Measurements from ENCODE around the gene TMEM100.

Gene TMEM100

GRCh38 chr17:55717432-55717831, 5.2 kb downstream of the TMEM100 start:
- DNase-seq = no peak

- no peak for DNase-seq
Observed at GRCh38 chr17:55710829-55711496, 11.7 kb downstream of the TMEM100 start.

DNA sequence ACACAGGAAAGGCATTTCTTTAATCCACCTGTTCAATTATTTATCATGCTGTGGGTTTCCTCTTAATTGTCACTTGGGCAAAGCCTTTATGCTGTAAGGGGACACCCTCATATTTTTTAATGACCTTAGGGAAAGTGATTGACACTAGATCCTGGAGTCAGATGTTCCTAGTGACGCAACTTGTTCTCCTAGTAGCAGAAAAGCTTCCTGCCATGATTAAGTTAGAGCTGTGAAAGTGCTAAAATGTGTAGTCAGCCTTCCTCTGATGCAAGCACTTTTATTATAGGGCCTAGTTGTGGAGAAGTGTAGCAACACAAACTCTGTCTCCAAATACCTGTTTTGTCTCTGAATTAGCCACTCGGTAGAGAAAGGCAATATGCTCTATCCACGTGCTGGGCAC, 12.3 kb downstream of the TMEM100 start:
- DNase-seq = no peak

- DNase-seq = no peak
Observed at GRCh38 chr17:55709984-55710383, 12.7 kb downstream of the TMEM100 start.

DNA sequence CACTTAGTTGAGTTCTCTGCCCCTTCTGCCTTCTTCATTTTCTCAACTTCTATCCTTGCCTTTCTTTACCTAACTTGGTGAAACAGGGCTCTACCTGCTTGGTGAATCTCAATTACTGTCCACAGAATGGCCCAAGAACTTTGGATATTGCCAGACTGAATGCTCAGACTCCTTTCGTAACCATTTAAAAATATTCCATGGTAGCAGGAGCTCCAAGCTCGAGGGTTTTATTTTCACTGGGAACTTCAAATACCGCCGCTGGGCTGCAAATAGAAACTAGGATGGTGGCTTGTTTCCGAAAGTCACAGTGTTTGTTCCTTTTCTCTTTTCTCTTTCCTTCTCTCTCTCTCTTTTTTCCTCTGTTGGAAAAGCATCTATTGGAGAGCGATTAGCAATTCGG, 13.2 kb downstream of the TMEM100 start:
- no peak for DNase-seq

GRCh38 chr17:55708175-55708974, 14.3 kb downstream of the TMEM100 start:
- no peak for DNase-seq

GRCh38 chr17:55706808-55707773, 15.6 kb downstream of the TMEM100 start:
- no peak for DNase-seq

DNA sequence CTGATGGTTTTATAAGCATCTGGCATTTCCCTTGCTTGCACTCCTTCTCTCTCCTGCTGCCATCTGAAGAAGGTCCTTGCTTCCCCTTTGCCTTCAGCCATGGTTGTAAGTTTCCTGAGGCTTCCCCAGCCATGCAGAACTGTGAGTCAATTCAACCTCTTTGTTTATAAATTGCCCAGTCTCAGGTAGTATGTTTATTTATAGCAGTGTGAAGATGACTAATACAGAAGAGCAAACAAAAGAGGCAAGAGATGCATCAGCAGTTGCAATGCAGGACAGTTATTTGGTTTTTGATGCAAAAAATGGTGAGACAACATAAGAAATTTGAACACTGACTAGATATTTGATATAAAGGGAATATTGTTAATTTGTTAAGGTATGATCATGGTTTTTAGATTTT, 16.8 kb downstream of the TMEM100 start:
- DNase-seq = no peak

DNA sequence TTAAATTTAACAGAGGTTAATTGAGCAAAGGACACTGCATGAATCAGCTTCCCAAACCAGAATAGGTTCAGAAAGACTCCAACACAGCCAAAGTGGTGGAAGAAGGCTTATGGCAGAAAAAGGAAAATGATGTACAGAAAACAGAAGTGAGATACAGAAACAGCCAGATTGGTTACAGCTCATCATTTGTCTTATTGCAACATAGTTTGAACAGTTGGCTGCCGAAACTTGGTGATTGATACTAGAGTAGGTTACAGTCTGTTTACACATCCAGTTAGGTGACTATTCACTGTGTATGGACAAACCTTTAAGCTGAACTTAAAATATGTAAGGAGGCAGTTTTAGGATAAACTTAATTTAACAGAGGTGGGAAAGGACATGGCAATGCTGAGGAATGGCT, 18.3 kb downstream of the TMEM100 start:
- DNase-seq = no peak

DNA sequence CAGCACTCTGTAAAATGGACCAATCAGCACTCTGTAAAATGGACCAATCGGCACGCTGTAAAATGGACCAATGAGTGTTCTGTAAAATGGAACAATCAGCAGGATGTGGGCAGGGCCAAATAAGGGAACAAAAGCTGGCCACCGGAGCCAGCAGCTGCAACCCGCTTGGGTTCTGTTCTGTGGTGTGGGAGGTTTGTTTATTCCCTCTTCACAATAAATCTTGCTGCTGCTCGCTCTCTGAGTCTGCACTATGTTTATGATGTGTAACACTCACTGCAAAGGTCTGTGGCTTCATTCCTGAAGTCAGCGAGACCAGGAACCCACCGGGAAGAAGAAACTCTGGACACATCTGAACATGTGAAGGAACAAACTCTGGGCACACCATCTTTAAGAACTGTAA, 20.5 kb downstream of the TMEM100 start:
- no peak for DNase-seq

DNA sequence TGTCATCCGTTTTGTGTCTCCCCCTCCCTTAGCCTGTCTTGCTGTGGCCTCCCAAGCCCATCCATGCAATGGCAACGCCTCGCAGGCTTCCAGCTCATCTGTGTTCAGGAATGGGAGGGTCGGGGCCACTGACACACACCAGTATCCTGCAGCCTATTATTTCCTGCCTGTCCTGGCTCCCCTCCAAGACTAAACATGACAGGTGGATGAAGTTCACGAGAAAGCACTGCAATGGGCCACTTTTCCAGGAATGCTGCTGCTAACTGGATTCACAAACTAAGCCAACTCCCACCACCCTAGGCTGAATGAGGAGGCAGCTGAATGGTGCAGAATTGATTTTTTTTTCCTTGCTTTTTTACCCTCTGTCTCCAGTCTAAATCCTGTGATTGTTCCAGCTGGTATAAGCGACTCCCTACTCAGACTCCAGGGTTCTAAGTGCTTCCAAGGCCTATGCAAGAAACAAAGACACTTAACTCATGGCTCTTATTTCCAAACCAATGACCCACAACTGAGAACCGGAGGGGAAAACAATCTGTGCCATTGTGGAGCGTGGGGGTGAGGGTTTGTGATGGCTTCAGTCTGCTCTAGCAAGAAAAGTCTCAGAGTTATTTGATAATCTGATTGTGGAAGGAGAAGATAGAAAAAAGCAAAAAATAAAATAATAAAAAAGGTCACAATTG, 23.3 kb downstream of the TMEM100 start:
- DNase-seq = no peak

DNA sequence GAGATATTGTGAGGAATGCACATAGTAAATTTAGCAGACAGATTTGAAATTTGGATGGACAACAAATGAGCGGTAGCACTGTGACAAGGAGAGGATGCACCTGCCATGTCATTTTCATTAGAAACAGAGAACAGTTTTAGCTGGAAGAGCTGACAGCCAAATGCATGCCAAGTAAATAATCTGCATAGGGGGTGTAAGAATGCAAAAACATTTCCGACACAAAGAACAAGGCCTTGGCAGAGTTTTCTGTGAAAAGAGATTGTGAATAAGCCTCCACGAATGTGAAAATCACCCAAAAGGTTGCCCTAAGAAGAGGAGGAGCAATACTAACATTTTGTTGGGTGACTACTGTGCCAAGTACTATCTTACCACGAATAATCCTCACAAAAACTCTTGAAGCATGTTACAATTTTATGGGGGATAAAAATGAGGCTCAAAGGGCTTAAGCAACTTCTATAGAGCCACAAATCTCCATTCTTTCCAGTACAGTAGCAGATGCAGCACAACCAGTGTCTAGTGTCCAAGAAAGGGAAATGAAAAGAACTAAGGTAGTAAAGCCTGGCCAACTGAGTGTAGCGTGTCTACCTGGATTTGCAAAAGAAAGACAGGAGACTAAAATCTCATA, 28.3 kb downstream of the TMEM100 start:
- no peak for DNase-seq

DNA sequence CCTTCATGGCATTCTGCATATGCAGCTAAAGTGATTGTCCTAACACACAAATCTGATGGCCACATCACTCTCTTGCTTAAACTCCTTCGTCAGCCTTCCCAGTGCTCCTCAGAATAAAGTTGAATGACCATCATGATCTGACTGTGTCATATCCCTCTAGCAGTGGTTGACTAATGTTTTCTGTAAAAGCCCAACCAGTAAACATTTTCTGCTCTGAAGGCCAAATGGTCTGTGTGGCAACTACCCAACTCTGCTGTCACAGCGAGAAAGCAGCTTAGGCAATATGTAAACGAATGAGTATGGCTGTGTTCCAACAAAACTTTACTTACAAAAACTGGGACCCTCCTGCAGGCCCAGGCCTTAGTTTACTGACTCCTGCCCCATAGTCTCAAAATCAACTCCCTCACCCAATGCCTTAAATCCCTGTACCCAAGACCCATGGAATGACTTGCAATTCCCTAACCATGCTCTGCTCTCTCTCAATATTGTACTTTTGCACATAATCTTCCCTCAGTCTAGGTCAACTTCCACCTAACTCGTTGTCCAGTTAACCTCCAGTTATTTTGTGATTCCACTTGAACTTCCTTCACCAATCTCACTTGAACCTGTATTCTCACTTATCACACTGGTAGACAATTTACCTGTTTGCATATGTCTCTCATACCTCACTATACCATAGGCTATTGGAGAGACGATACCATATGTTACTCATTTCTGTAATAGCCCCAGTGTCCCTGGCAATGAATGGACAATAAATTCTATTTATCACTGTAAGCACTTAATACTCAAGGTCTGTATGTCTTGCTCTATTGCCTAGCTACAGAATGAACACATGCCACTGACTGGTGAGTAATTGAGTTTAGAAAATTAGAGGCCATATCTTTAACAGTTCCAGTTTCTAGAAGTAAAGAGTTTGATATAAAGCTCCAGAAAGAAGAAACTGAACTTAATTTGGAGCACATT, 29.1 kb downstream of the TMEM100 start:
- DNase-seq = no peak

DNA sequence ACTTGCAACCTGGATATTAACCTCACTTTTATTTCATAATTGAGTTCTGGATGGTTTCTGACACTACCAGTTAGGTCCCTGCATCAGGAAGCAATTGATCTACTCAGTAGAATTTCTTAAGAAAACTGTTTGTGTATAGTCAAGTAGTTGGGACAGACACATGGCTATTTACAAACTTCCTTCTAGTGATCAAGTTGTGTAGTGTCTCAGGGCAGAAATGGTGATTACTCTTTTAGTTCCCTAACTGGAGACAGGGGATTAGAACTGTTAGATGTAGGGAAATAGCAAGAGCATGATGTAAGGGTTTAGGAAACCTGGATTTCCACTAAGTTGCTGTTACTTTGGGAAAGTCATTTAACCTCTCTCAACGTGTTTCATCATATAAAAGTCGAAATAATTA, 30.4 kb downstream of the TMEM100 start:
- no peak for DNase-seq

DNA sequence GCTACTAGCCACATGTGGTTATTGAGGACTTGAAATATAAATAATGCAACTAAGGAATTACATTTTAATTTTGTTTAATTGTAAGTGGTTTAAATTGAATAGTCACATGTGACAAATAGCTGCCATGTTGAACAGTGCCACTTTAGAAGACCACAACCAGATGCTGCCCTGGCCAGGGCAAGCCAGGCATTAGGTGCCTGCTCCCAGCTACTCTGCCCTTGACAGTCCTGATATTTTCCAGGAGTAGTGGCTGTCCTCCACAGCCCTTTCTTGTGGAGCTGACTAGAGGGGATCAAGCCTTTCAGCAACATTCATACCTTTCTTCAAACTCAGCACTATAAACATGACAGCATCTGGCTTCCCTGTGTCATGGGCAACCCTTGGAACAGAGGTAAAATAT, 31.0 kb downstream of the TMEM100 start:
- DNase-seq = no peak

DNA sequence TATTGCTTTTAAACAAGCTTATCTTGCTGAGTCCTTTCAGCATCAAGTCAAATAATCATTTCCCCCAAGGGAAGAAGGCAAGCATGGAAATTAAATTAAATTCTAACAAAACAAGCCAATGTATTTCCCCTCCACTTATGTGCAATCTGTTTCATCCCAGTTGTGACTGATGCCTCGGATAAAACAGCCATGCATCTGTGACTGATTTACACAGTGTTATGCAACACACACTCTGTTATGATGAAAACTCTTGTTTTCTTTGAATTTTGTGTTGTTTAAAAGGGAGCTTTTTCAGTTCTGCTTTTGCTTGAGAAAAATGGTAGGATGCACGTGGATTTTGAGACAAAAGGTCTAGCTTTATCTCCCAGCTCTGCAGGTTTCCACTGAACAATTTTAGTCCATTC, 32.6 kb downstream of the TMEM100 start:
- DNase-seq = no peak

DNA sequence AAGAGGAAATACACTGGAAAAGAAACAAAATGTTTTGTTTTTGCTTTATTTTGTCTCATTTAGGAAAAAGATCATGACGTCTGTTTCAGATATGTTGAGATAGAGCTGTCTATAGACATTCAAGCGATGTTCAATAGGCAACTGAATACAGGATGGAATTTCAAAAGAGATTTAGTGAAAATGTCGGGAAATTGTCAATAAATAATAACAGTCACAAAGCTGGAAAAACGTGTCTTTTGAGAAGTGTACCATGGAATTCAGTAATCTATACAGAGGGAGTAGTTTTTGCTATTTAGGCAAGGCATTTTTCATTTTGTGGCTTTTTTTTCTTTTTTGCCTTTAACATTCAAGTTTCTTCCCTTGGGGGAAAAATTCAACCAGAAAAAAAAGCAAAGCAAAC, 33.0 kb downstream of the TMEM100 start:
- DNase-seq = no peak

- DNase-seq = no peak
Observed at GRCh38 chr17:55688057-55688456, 34.6 kb downstream of the TMEM100 start.

GRCh38 chr17:55687037-55687436, 35.6 kb downstream of the TMEM100 start:
- no peak for DNase-seq

DNA sequence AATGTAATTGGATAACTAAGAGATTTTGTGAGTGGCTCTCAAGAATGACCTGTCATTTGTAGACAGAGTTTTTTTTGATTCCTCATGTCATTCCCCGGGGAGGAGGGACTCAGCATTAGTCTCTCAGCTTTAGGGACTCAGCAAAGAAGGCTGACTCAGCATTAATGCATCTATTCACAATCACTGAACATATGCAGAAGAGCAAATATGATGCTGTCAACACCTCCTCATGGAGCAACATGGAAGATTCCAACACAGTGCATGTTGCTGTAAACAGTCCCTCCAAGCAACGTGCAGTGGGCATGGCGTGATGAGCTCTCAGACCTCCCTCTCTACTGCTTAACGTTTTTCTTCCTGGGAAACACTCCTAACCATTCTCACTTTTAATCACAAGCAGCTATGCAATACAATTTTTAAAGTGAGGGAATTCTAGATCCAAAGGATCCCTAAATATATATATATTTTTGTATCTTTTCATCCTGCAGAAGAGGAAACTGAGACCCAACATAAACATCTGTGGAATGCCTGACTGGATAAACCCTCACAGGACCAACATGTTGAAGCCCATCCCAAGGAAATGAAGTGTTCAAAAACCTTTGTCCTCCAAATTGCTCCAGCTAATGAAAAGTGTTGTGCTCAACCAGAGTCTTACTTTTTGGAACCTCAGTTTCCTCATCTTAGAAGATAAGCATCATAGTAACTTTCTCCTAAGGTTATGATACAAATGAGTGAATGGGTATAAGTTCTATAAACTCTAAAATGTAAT, 38.9 kb downstream of the TMEM100 start:
- DNase-seq = no peak

Measured in activated CD4-positive, alpha-beta T cell treated with anti-CD3 and anti-CD28 coated beads for 4 hours (primary cell).